Measurements from ENCODE around the gene LDAF1.
"Not testable (repeated sequence)": the region's sequence is repeated elsewhere in the genome, so short reads cannot be mapped to it uniquely, and the experiment has no call there.

Gene LDAF1

GRCh38 chr16:21158208-21159110 lies at the start of gene LDAF1:
Gene LDAF1, plus strand, starts transcription at chr16:21158674. Its CDS starts 2,509 bp downstream, at chr16:21161183.
- DNase-seq (ENCODE audit: extremely low read depth, low read depth): no peak
- no peak for TF ChIP-seq CTCF (IDR thresholded peaks at IDR 0.05; ENCODE audit: low read depth, low read length)

- DNase-seq (ENCODE audit: extremely low read depth, low read depth): not testable (repeated sequence)
These were observed 42.9 kb upstream of the LDAF1 start for GRCh38 chr16:21115551-21115950.

- no peak for DNase-seq (ENCODE audit: extremely low read depth, low read depth)
- no peak for TF ChIP-seq CTCF (IDR thresholded peaks at IDR 0.05; ENCODE audit: low read depth, low read length)
These were observed 42.3 kb upstream of the LDAF1 start for GRCh38 chr16:21116148-21116693.

- DNase-seq (ENCODE audit: extremely low read depth, low read depth): no peak
- TF ChIP-seq CTCF (IDR thresholded peaks at IDR 0.05; ENCODE audit: low read depth, low read length): no peak
These were observed 40.9 kb upstream of the LDAF1 start for GRCh38 chr16:21117567-21117966.

- TF ChIP-seq CTCF (IDR thresholded peaks at IDR 0.05; ENCODE audit: low read depth, low read length): no peak
These were observed 37.4 kb upstream of the LDAF1 start for GRCh38 chr16:21120976-21121520.

GRCh38 chr16:21125191-21125590 lies 33.3 kb upstream of the LDAF1 start:
- DNase-seq (ENCODE audit: extremely low read depth, low read depth): no peak
- no peak for TF ChIP-seq CTCF (IDR thresholded peaks at IDR 0.05; ENCODE audit: low read depth, low read length)

More at GRCh38 chr16:21120976-21121520, 37.4 kb upstream of the LDAF1 start:
- DNase-seq (ENCODE audit: extremely low read depth, low read depth): no peak

- DNase-seq (ENCODE audit: extremely low read depth, low read depth): no peak
- no peak for TF ChIP-seq CTCF (IDR thresholded peaks at IDR 0.05; ENCODE audit: low read depth, low read length)
These were observed 32.0 kb upstream of the LDAF1 start for GRCh38 chr16:21126518-21126917.
